DND-41 (cell line): Measurements from ENCODE around the gene NLRP6.

Source experiments
- ATAC-seq: fragments of 200-7000 bp; cut with Tn5 transposase; 3 replicates; pipeline ENCODE4 v1.9.1; 2021; ENCODE audit warnings: low read depth; ENCODE audit not compliant: insufficient read depth
- DNase-seq: peaks from one replicate; pipeline ENCODE4 v3.0.0-alpha.2; 2020
- H2AFZ ChIP-seq: 2 replicates; pipeline ENCODE4 v1.6.0; 2012; ENCODE audit warnings: low read depth, low read length
- H3K27ac ChIP-seq: 2 replicates; pipeline ENCODE4 v1.5.1; 2012; ENCODE audit warnings: low read length, inconsistent platforms
- H3K27me3 ChIP-seq: fragments of 200-600 bp; sonication (generic); 2 replicates; pipeline ENCODE4 v1.6.0; 2012; ENCODE audit warnings: low read length, mild to moderate bottlenecking, inconsistent platforms; ENCODE audit not compliant: insufficient read depth, poor library complexity
- H3K36me3 ChIP-seq: 2 replicates; pipeline ENCODE4 v1.5.1; 2012; ENCODE audit warnings: low read length, inconsistent platforms; ENCODE audit not compliant: insufficient read depth
- H3K4me1 ChIP-seq: 2 replicates; pipeline ENCODE4 v1.5.1; 2012; ENCODE audit warnings: mild to moderate bottlenecking, low read length; ENCODE audit not compliant: insufficient read depth
- H3K4me2 ChIP-seq: 2 replicates; pipeline ENCODE4 v1.6.0; 2012; ENCODE audit warnings: mild to moderate bottlenecking, moderate library complexity, low read length, inconsistent platforms; ENCODE audit not compliant: insufficient read depth
- H3K4me3 ChIP-seq, 2 experiments: fragments of 200-600 bp in 1 of 2; shearing (Covaris generic) in 1 of 2; 2 replicates each; pipeline ENCODE4 v1.5.1; 2012 to 2016; ENCODE audit warnings: inconsistent platforms in 2 of 2, low read length in 2 of 2, mild to moderate bottlenecking in 2 of 2, low read depth in 1 of 2, moderate library complexity in 1 of 2
- H3K79me2 ChIP-seq: 2 replicates; pipeline ENCODE4 v1.6.0; 2012; ENCODE audit warnings: low read length, inconsistent platforms; ENCODE audit not compliant: insufficient read depth
- H3K9ac ChIP-seq: 2 replicates; pipeline ENCODE4 v1.6.0; 2012; ENCODE audit warnings: low read depth, mild to moderate bottlenecking, inconsistent platforms, low read length, moderate library complexity
- H3K9me3 ChIP-seq: 2 replicates; pipeline ENCODE4 v1.5.1; 2012; ENCODE audit warnings: low read length, moderate library complexity, mild to moderate bottlenecking, inconsistent platforms; ENCODE audit not compliant: insufficient read depth, severe bottlenecking
- H4K20me1 ChIP-seq: 2 replicates; pipeline ENCODE4 v1.6.0; 2012; ENCODE audit warnings: low read length; ENCODE audit not compliant: insufficient read depth
- CTCF ChIP-seq: IDR thresholded peaks from 2 replicates; pipeline ENCODE4 v1.5.1; 2012; ENCODE audit warnings: borderline replicate concordance, low read length, moderate library complexity, mild to moderate bottlenecking; ENCODE audit not compliant: poor library complexity, severe bottlenecking; ENCODE audit errors: extremely low read depth
- EZH2 ChIP-seq: IDR thresholded peaks from 3 replicates; pipeline ENCODE4 v1.6.1; 2012; ENCODE audit warnings: borderline replicate concordance, low read depth, mild to moderate bottlenecking, moderate library complexity, low read length, inconsistent platforms; ENCODE audit not compliant: severe bottlenecking

NLRP6 gene

GRCh38 chr11:282630-283360 lies 4.6 kb downstream of the NLRP6 start:
- TF ChIP-seq EZH2, result no peak
- TF ChIP-seq CTCF, result no peak
- no peaks in the 10 kb centered on the region for H3K79me2 ChIP-seq
- H3K4me2 ChIP-seq, result no peak overlapping the region
- H3K27ac ChIP-seq, result no peak overlapping the region
- DNase-seq (no peak), ATAC-seq (no peak)
- H2AFZ ChIP-seq, result no peak overlapping the region
- peaks cover under 1% of the 10 kb centered on the region for H3K27me3 ChIP-seq
- H3K9ac ChIP-seq, result no peak overlapping the region
- H3K4me3 ChIP-seq, result no peak overlapping the region
- no peaks in the 10 kb centered on the region for H3K36me3 ChIP-seq
- H4K20me1 ChIP-seq, result no peaks in the 10 kb centered on the region
- peaks cover 14% of the 10 kb centered on the region for H3K4me1 ChIP-seq
- no peaks in the 10 kb centered on the region for H3K9me3 ChIP-seq

- H3K4me1 ChIP-seq, result peaks cover 16% of the 10 kb centered on the region
- no peak for DNase-seq
- no peak overlapping the region for H3K9ac ChIP-seq
- no peak overlapping the region for H3K27ac ChIP-seq
- no peaks in the 10 kb centered on the region for H3K36me3 ChIP-seq
- H4K20me1 ChIP-seq, result no peaks in the 10 kb centered on the region
- peaks cover 8% of the 10 kb centered on the region for H3K27me3 ChIP-seq
- ATAC-seq, result no peak
- H2AFZ ChIP-seq, result no peak overlapping the region
- no peaks in the 10 kb centered on the region for H3K9me3 ChIP-seq
- peaks cover 5% of the 10 kb centered on the region; the same call in 1 of the 2 replicates for H3K79me2 ChIP-seq
- TF ChIP-seq EZH2 (no peak), CTCF (no peak)
- no peak overlapping the region for H3K4me3 ChIP-seq
- no peak overlapping the region for H3K4me2 ChIP-seq
Observed at GRCh38 chr11:283405-284104, 5.3 kb downstream of the NLRP6 start.

GRCh38 chr11:284105-285020 lies 6.2 kb downstream of the NLRP6 start:
- H2AFZ ChIP-seq, result no peak overlapping the region
- peaks cover 9% of the 10 kb centered on the region for H3K27me3 ChIP-seq
- no peak for TF ChIP-seq CTCF
- no peak for TF ChIP-seq EZH2
- no peak overlapping the region for H3K27ac ChIP-seq
- H3K36me3 ChIP-seq, result no peaks in the 10 kb centered on the region
- H3K9me3 ChIP-seq, result no peaks in the 10 kb centered on the region
- no peak for DNase-seq
- no peak for ATAC-seq
- no peak overlapping the region for H3K4me3 ChIP-seq
- H4K20me1 ChIP-seq, result no peaks in the 10 kb centered on the region
- H3K9ac ChIP-seq, result no peak overlapping the region
- H3K4me2 ChIP-seq, result no peak overlapping the region
- H3K79me2 ChIP-seq, result peaks cover 5% of the 10 kb centered on the region; the same call in 1 of the 2 replicates
- H3K4me1 ChIP-seq, result peaks cover 18% of the 10 kb centered on the region
